Stimulated activated naive CD4-positive, alpha-beta T cell treated with Interleukin-2 at 50 U/mL for 16 hours (primary cell): Measurements from ENCODE around the gene CABP7.

Source experiments
- DNase-seq: peaks from one replicate; lab custom pipeline; 2025; lab: John Stamatoyannopoulos, UW

CABP7 gene

DNA sequence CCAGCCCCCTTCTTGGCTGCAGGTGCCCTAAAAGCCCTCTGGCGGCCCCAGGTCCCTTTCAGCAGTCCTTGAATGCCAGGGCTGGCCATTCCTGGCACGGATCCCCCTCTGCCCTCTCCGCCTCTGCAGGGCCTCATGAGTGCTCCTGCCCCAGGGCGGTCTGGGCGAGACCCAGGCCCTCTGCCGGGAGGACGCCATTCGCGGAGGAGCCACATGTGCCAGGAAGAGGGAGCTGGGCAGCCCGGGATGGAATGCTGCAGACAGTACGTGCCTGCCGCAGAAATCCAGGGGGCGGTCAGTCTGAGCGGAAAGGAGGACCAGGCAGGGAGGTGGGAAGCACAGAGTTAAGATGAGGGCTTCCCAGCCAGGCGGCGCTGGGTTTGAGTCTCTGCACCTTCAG lies 2.8 kb downstream of the CABP7 start:
- no peak for DNase-seq

DNA sequence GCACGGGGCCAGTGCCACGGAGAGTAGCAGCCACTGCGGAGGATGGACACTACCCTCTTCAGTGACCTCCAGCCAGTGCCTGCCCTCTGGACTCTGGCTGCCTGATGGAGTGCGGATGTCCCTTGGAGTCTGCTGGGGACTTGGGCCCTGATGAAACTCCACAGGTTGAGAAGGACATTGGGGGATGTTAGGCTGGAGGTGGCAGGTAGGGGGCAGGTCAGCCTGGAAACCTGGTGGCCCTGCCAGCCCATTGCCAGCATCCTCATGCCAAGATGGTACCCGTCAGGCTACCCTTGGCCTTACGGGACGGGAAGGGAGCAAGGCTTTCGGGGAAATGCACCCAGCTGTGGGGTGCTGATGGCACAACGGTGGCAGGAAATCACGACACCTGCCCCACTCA lies 4.0 kb downstream of the CABP7 start:
- DNase-seq, result no peak

GRCh38 chr22:29724843-29725242 lies 5.0 kb downstream of the CABP7 start:
- no peak for DNase-seq

DNA sequence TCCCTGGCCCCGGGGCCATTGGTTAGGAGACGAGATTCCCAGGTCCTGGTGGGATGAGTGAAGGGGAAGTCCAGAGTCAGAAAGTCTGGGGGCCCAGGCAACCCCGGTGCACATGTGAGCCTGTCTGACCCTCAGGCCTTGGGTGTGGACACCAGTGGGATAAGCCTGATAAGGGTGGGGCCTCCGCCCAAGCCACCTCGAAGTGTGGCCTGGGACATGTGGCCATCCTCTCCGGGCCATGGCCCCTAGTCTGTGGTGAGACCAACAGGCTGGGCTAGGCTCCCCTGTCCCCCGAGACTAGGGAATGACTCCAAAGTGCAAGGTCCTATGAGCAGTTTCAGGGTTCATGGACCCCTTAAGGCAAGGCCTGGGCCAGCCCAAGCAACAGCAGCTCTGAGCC lies 6.3 kb downstream of the CABP7 start:
- no peak for DNase-seq

GRCh38 chr22:29726512-29727130 lies 6.8 kb downstream of the CABP7 start:
- no peak for DNase-seq

DNA sequence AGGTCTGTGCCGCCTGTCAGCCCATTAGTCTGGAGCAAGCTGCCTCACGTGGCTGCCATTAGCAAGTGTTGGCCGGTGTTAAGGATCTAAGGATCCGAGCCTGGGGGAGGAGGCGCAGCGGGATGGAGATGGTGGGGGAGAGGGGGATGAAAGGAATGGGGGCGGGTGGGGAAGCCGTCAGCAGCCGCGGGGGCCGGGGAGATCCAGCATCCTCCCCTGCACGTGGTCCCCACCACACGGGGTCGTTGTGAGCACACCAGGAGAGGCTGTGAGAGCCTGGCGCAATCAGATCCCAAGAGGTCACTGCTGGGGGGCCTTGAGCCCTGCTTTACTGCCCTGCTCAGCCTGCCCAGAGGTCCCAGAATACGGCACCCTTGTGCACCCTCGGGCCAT lies 7.3 kb downstream of the CABP7 start:
- DNase-seq, result no peak

DNA sequence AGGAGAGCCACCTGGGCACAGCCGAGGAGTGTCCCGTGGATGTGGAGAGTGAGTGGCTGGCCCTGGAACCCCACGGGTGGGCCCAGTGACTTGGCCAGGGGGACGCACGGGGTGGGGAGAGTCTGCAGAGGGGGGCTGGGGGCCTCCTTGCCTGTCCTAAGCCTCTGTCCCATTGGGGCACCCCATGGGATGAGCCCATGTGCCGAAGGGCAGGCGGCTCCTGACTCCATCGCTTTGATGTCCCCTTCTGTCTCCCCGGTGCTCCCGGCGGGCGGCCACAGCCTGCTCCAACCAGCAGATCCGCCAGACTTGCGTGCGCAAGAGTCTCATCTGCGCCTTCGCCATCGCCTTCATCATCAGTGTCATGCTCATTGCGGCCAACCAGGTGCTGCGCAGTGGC lies 9.4 kb downstream of the CABP7 start:
- DNase-seq, result no peak

- no peak for DNase-seq
Measured at GRCh38 chr22:29731058-29731850, 11.5 kb downstream of the CABP7 start.

DNA sequence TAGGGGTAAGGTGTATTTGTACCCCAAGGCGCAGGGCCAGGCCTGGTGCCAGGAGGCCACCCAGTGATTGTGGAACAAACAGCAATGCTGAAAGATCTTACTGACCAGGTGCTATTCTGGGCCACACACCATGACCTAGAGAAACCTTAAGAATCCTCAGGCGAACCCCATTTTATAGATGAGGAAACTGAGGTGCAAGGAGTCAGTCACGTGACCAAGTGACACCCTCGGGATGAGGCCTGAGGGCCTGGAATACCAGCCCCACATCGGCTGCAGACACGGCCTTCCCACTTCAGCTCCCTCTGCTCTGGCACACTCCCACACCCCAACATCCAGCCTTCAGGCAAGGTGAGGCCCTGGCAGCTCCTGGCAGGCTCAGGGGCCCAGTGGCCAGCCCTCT lies 13.1 kb downstream of the CABP7 start:
- no peak for DNase-seq

GRCh38 chr22:29733362-29734201 lies 13.8 kb downstream of the CABP7 start:
- no peak for DNase-seq

DNA sequence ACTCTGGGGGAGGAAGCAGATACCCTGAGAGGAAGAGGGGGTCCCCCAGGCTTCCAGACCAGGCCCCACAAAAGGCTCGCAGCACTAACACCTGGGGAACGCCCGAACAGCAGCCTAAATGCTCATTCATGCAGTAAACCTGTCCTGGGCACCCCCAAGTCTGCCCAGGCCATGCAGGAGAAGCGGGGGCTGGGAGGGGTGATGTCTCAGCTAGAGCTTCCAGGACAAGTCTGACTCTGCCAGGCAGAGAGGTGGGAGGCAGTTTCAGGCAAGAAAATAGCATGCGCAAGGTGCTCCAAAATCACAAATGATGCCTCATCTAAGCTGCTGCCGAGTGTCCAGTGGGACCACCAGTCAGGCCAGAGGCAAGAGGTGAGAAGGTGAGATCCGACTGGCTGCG lies 14.6 kb downstream of the CABP7 start:
- no peak for DNase-seq

DNA sequence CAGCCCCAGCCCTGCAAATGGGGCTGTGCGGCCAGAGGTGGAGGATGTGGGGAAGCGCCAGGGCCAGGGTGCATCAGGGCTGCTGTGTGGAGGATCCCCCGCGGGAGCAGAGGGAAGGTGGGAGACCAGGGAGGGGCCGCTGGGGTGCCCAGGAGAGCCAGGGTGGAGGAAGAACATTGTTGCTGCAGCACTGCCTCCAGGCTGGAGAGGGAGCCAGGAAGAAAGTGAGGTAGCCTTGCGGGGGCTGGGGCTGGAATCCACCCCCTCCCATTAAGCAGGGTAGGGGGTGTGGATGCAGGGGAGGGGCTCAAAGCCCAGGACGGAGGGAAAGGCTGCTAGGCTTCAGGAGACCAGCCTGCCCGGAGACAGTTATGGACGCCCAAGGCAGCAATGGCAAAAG lies 15.0 kb downstream of the CABP7 start:
- DNase-seq, result no peak

- DNase-seq, result no peak
Measured at GRCh38 chr22:29735416-29735815, 15.6 kb downstream of the CABP7 start.

DNA sequence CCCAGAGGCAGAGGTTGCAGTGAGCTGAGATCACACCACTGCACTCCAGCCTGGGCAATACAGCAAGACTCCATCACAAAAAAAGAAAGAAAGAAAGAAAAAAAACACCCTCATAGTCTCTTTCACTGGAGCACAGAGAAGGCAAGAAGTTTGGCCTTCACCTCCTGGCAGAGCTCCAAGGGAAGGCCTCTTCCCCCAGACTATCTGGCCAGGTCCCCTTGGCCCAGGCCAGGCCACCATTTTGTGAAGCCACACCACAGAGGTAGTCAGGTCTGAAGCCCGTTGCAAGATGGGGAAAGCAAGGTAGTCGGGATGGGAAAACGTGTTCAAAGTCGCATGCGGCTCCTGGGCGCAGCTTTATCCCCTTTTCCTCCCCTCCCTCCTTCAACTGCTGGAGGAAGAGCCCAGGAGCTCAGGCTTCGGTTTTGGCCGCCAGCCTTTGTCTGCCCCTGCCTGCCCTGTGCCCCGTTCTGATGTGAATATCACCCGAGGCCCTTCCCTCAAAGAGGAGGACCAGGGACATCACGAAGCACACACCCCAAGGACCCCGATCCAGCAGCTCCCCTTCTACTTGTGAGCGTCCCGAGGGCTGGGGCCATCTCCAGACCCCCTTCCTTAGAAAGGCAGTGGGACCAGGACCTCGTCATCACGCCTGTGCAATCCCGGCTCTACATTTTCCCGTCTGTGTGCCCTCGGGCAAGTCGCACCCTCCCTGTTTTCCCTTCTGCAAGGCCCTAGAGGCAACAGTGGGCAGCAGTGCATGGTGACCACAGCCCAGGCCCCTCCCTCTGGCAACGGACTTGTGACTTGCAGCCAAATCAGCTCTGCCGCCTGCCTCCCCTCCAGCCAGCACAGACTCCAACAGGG lies 17.7 kb downstream of the CABP7 start:
- no peak for DNase-seq

DNA sequence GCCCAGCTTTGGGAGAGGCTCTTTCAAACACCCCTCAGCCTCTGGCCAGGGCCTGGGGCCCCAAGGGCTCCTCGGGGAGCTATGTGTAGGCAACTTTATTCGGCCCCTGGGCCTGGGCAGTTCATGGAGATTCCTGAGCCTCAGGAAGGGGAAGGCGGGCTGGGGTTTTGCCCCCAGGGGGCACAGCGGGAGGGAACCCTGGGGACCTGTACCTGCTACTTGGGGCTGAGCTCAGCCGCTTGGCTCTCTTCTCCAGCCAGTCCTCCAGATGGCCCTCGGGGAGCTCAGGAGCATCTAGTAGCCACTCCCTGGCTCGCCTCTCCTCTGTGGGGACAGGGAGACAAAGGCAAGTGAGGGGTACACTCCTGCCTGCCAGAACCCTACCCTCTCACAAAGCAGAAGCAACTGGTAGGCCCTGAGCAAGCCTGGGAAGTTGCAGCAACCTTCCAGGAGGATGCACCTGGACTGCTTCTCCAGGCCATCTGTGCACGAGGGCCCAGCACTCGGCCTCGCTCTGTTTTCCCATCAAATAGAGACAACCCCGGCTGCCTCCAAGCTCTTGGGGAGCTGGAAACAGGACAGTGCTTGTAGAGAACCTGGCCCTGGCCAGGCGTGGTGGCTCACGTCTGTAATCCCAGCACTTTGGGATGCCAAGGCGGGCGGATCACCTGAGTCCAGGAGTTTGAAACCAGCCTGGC lies 18.5 kb downstream of the CABP7 start:
- DNase-seq, result no peak

GRCh38 chr22:29739346-29739875 lies 19.6 kb downstream of the CABP7 start:
- DNase-seq, result no peak

GRCh38 chr22:29740216-29740615 lies 20.4 kb downstream of the CABP7 start:
- DNase-seq, result no peak

- DNase-seq, result no peak
Measured at GRCh38 chr22:29741926-29742325, 22.1 kb downstream of the CABP7 start.

DNA sequence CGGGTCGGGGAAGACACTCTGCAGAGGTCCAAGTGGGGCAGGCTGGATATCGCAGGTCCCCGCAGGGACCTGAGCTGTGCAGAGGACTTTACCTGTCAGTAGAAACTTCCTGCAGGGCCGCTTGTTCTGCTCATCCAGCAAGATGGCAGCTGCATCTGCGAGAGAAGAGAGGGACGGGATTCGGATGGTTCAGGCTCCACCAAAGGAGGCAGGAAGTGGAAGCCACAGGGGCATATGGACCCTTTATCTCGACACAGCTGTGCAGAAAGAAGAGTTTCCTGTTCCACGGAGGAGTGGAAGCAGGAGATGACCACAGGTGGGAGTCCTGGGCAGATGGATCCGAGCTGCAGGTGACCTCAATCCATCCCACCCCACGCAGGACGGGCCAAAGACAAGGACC lies 22.5 kb downstream of the CABP7 start:
- no peak for DNase-seq

DNA sequence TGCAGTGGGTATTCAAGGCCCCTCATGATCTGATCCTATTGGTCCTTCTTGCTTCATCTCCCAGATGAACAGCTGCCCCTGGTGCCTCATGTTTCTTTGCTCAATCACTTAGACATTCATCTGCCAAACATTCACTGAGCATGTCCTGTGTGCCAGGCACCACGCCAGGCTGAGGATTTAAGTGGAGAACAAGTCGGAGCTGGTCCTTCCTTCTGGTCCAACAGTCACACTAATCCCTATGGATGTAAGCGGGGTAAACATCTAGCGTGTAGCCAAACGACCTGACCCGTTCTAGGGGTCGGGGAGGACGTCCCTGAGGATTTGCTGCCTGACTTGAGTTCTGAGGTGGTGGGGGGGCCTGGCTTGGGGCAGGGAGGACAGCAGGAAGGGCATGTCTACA lies 25.1 kb downstream of the CABP7 start:
- no peak for DNase-seq

DNA sequence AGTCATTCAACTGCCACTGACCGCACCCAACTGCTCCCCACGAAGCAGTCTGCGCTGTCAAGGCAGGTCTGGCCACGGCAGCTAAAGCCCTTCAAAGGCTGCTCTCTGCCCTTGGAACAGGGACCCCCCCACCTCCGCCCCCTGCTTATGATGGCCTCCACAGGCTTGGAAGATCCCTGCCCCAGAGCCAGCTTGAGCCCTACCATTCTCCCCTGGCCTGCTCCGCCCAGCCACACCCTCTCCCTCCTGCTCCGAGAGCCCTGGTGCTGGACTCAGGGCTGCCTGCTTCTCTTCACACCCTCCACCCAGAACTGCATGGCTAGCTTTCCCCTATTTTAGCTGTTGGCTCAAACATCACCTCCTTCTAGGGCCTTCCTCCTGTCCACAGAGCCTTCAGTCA lies 28.0 kb downstream of the CABP7 start:
- no peak for DNase-seq
